ENCODE measurements around the gene ZNF79.

DNA sequence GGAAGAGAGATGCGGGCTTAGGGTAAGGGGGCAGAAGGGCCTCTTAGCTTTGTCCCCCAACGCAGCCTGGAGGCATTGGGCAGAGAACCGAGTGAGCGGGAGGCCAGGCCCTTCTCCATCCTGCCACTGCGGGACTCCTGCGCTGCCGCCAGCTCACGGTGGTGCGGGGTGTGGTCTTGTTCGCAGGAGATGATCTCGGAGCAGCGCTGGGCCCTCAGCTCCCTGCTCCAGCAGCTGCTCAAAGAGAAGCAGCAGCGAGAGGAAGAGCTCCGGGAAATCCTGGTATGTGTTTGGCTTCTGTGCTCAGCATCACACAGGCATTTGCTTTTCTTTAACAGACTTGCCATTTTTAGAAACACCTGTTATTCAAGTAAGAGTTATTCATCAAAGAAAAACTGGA, 68.4 kb downstream of the ZNF79 start:
- TF ChIP-seq, protein P1, sequence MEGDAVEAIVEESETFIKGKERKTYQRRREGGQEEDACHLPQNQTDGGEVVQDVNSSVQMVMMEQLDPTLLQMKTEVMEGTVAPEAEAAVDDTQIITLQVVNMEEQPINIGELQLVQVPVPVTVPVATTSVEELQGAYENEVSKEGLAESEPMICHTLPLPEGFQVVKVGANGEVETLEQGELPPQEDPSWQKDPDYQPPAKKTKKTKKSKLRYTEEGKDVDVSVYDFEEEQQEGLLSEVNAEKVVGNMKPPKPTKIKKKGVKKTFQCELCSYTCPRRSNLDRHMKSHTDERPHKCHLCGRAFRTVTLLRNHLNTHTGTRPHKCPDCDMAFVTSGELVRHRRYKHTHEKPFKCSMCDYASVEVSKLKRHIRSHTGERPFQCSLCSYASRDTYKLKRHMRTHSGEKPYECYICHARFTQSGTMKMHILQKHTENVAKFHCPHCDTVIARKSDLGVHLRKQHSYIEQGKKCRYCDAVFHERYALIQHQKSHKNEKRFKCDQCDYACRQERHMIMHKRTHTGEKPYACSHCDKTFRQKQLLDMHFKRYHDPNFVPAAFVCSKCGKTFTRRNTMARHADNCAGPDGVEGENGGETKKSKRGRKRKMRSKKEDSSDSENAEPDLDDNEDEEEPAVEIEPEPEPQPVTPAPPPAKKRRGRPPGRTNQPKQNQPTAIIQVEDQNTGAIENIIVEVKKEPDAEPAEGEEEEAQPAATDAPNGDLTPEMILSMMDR (IDR thresholded peaks at IDR 0.05), result no peak
- TF ChIP-seq POLR2AphosphoS5 (IDR thresholded peaks at IDR 0.05), result no peak
- TF ChIP-seq POLR2A (IDR thresholded peaks at IDR 0.05), result no peak
- no peak for TF ChIP-seq EP300 (IDR thresholded peaks at IDR 0.05)

Data from suprapubic skin (tissue), 4 donors.